K562 (cell line): ENCODE data around the gene SND1. TPM values are rescaled to one million over a fixed set of nuclear protein-coding genes. Genes with fewer than 3 reads are reported as not detected.

Experiments used
- ATAC-seq: fragments of 200-7000 bp; cut with Tn5 transposase; 3 replicates; pipeline ENCODE4 v1.9.1; 2020; ENCODE audit warnings: moderate library complexity
- BruUV-seq: library from RNA; stranded (reverse); fragments of 400-500 nt; replicated peaks from 2 replicates; lab custom pipeline; 2021; lab: Mats Ljungman, UMichigan
- CTCF ChIA-PET: fragments of 300-600 bp; formaldehyde crosslinking; extraction: SDS; loops from one replicate; lab custom pipeline; 2021; ENCODE audit warnings: low intra/inter-chr PET ratio; lab: Yijun Ruan, JAX
- POLR2A ChIA-PET: fragments of 300-600, 350-650 bp; sonication (Branson Sonifier 250); formaldehyde crosslinking; extraction: SDS; loops from one replicate; lab custom pipeline; 2021; ENCODE audit warnings: antibody characterized with exemption, inconsistent platforms; lab: Yijun Ruan, JAX
- DNase-seq, 4 experiments: peaks; one replicate each; pipeline versions ENCODE4 v3.0.0 to v3.0.0-alpha.2; 2011 to 2018; ENCODE audit warnings: low spot score in 3 of 4, mixed read lengths in 3 of 4; ENCODE audit errors: extremely low read depth in 1 of 4
- FAIRE-seq: peaks from 2 replicates; lab custom pipeline; 2011; peaks lifted over from hg19 to GRCh38; lab: Jason Lieb, UNC
- H2AFZ ChIP-seq: 2 replicates; pipeline ENCODE4 v1.6.0; 2011; ENCODE audit warnings: low read depth, low read length, control low read depth, inconsistent platforms
- H3K27ac ChIP-seq: fragments of 200-600 bp; 3 replicates; pipeline ENCODE4 v1.8.0; 2011; ENCODE audit warnings: low read depth, mild to moderate bottlenecking, control low read depth, inconsistent platforms, low read length, moderate library complexity, mixed read lengths; ENCODE audit errors: extremely low read depth
- H3K27me3 ChIP-seq, 2 experiments: fragments of 300-600 bp in 1 of 2; 2 replicates in 1 of 2; 3 replicates in 1 of 2; pipeline versions ENCODE4 v1.6.0 to v1.8.0; 2011; ENCODE audit warnings: inconsistent platforms in 2 of 2, low read length in 2 of 2, mild to moderate bottlenecking in 1 of 2, mixed read lengths in 1 of 2, moderate library complexity in 1 of 2; ENCODE audit not compliant: control insufficient read depth in 2 of 2, insufficient read depth in 2 of 2
- H3K36me3 ChIP-seq: fragments of 300-600 bp; 3 replicates; pipeline ENCODE4 v1.8.0; 2011; ENCODE audit warnings: mild to moderate bottlenecking, low read length, inconsistent platforms; ENCODE audit not compliant: control insufficient read depth, insufficient read depth
- H3K4me1 ChIP-seq, 2 experiments: fragments of 200-600 bp in 1 of 2; replicated peaks in 1 of 2; 2 replicates in 1 of 2; 3 replicates in 1 of 2; pipeline versions ENCODE4 v1.5.1 to v1.8.0; 2011; ENCODE audit warnings: inconsistent platforms in 2 of 2, low read length in 2 of 2, mild to moderate bottlenecking in 1 of 2, mixed read lengths in 1 of 2, moderate library complexity in 1 of 2; ENCODE audit not compliant: control insufficient read depth in 2 of 2, insufficient read depth in 2 of 2
- H3K4me2 ChIP-seq: 2 replicates; pipeline ENCODE4 v1.6.1; 2011; ENCODE audit warnings: low read length, control low read depth, inconsistent platforms, mixed read lengths; ENCODE audit not compliant: insufficient read depth
- H3K4me3 ChIP-seq: fragments of 200-600 bp; sonication (generic), shearing (Covaris generic); 2 replicates; pipeline ENCODE4 v1.5.1; 2016; ENCODE audit warnings: control low read depth, inconsistent platforms
- H3K79me2 ChIP-seq: fragments of 200-600 bp; 3 replicates; pipeline ENCODE4 v1.8.0; 2011; ENCODE audit warnings: low read length, inconsistent platforms; ENCODE audit not compliant: control insufficient read depth, insufficient read depth
- H3K9ac ChIP-seq, 2 experiments: 2 replicates each; pipeline versions ENCODE4 v1.6.0 to v1.6.1; 2011; ENCODE audit warnings: low read depth in 2 of 2, low read length in 2 of 2, control low read depth in 1 of 2, inconsistent platforms in 1 of 2, mild to moderate bottlenecking in 1 of 2, mixed read lengths in 1 of 2; ENCODE audit not compliant: insufficient read depth in 1 of 2
- H3K9me1 ChIP-seq: one replicate; pipeline ENCODE4 v1.6.0; 2011; ENCODE audit warnings: inconsistent platforms, mild to moderate bottlenecking, low read length, moderate library complexity; ENCODE audit not compliant: control insufficient read depth, insufficient read depth
- H3K9me3 ChIP-seq: replicated peaks from 2 replicates; pipeline ENCODE4 v1.5.1; 2011; ENCODE audit warnings: low read depth, low read length, inconsistent platforms; ENCODE audit not compliant: control insufficient read depth, insufficient read depth
- H4K20me1 ChIP-seq: replicated peaks from 2 replicates; pipeline ENCODE4 v1.6.1; 2011; ENCODE audit warnings: low read length, inconsistent platforms, mixed read lengths; ENCODE audit not compliant: control insufficient read depth, insufficient read depth
- ELF1 ChIP-seq: fragments of 200-800 bp; sonication (Bioruptor generic); IDR thresholded peaks from 2 replicates; pipeline ENCODE4 v1.6.1; 2016; ENCODE audit warnings: missing genetic modification characterization, missing compliant biosample characterization
- KAT7 ChIP-seq: sonication (generic); formaldehyde crosslinking; IDR thresholded peaks from 2 replicates; pipeline ENCODE4 v1.8.0; 2022; ENCODE audit warnings: missing genetic modification reagents, mild to moderate bottlenecking, borderline replicate concordance
- MAFG ChIP-seq: fragments of 450-650 bp; conservative IDR thresholded peaks from 2 replicates; pipeline ENCODE4 v1.6.1; 2016; ENCODE audit warnings: missing genetic modification characterization, missing compliant biosample characterization
- NCOA2 ChIP-seq, 2 experiments: fragments of 450-650 bp; IDR thresholded peaks; 2 replicates each; pipeline ENCODE4 v1.6.1; 2018; ENCODE audit warnings: mild to moderate bottlenecking in 2 of 2, moderate library complexity in 1 of 2; ENCODE audit not compliant: partially characterized antibody in 2 of 2
- PTRF ChIP-seq: fragments of 450-650 bp; IDR thresholded peaks from 2 replicates; pipeline ENCODE4 v1.6.1; 2016; ENCODE audit warnings: mild to moderate bottlenecking, missing genetic modification characterization, missing compliant biosample characterization
- RAD21 ChIP-seq, 2 experiments: fragments of 250-450 bp in 1 of 2; fragments of 450-650 bp in 1 of 2; sonication (Bioruptor Pico) in 1 of 2; formaldehyde crosslinking in 1 of 2; IDR thresholded peaks in 1 of 2; conservative IDR thresholded peaks in 1 of 2; 2 replicates each; pipeline versions ENCODE4 v1.4.0 to v1.8.0; 2020 to 2022; ENCODE audit warnings: mild to moderate bottlenecking in 2 of 2, moderate library complexity in 1 of 2
- TAF1 ChIP-seq: IDR thresholded peaks from 2 replicates; pipeline ENCODE4 v1.6.1; 2011; ENCODE audit warnings: mild to moderate bottlenecking, low read length, moderate library complexity; ENCODE audit not compliant: insufficient read depth, control insufficient read depth, severe bottlenecking; ENCODE audit errors: extremely low read depth
- ZNF384 ChIP-seq: IDR thresholded peaks from 2 replicates; pipeline ENCODE4 v1.6.1; 2012; ENCODE audit warnings: low read depth, low read length, improper control_type of control experiment
- WGBS: fragments of 100-300 bp; shearing (Covaris generic); methylation state at CpG from one replicate; pipeline ENCODE4 v1.1.6; 2016; ENCODE audit warnings: low coverage, mixed read lengths; ENCODE audit not compliant: insufficient coverage; ENCODE audit errors: missing lambda C conversion rate; 5-methylcytosine and 5-hydroxymethylcytosine counted together
- in situ Hi-C: fragments of 300-500 bp; cut with MboI; formaldehyde crosslinking; loops from 4 replicates; pipeline ENCODE4 v1.15.0; 2018; ENCODE audit warnings: inconsistent platforms, mixed read lengths
- intact Hi-C: fragments of 100-400 bp; cut with micrococcal nuclease; formaldehyde crosslinking; loops from 2 replicates; pipeline ENCODE4 v1.14.2; 2022
- polyA plus RNA-seq, 8 experiments: library from polyadenylated mRNA; depleted of rRNA in 4 of 8; stranded (reverse) in 5 of 8; unstranded in 3 of 8; fragments of >200 nt; fragmentation: Nextera tagmentation in 2 of 8; fragmentation: Illumina TruSeq in 1 of 8; extraction: Ambion mirVana in 2 of 8; extraction: Trizol in 1 of 8; gene quantifications; 2 replicates each; pipeline versions ENCODE4 v1.2.1 to v1.2.3, GENCODE V29; 2011 to 2014; ENCODE audit warnings: inconsistent platforms in 1 of 8, missing spikeins in 1 of 8
- total RNA-seq, 7 experiments: library from RNA; depleted of rRNA in 6 of 7; stranded (reverse); fragments of >200 nt in 6 of 7; fragmentation: Illumina TruSeq in 2 of 7; extraction: Trizol in 2 of 7; gene quantifications; 2 replicates each; pipeline versions ENCODE4 v1.2.1 to v1.2.3, GENCODE V29; 2011 to 2021; ENCODE audit warnings: low replicate concordance in 1 of 7
- TF ChIP-seq, protein P1 (sequence below): fragments of 450-650 bp; IDR thresholded peaks from 2 replicates; pipeline ENCODE4 v1.6.1; 2016; ENCODE audit warnings: mild to moderate bottlenecking, moderate library complexity

Gene SND1
- total and polyA plus RNA-seq, 9 of the 15 experiments (the other 6 are each of a cell fraction or from before 2014, with no cell fraction given) = 46.5 to 307 (median 191) TPM

- Histone ChIP-seq H2AFZ (no peak overlapping the region), H3K9ac (no peak overlapping the region), H3K36me3 (peaks cover 17% of the 10 kb centered on the region; the same call in 2 of the 3 replicates), H3K9me3 (no peaks in the 10 kb centered on the region), H3K27ac (no peak overlapping the region), H3K4me1 (peaks cover 8 to 9% of the 10 kb centered on the region in 2 experiments; a peak in 4 of 5 replicates), H3K27me3 (no peaks in the 10 kb centered on the region), H3K9me1 (no peaks in the 10 kb centered on the region), H3K4me2 (no peak overlapping the region), H3K79me2 (peaks cover 88% of the 10 kb centered on the region), H3K4me3 (no peak overlapping the region), H4K20me1 (peaks cover 27% of the 10 kb centered on the region)
- DNase-seq (peak; percentile 57 to 77 (median 60)), FAIRE-seq (peak; percentile 55), ATAC-seq (peak; percentile 88)
- intact Hi-C loops (no loop called here), in situ Hi-C loops (no loop called here)
- WGBS = 86% methylated on average over 5 of the region's 5 CpGs
- no TSS peak for BruUV-seq
- CTCF ChIA-PET = no interaction called here
- POLR2A ChIA-PET = interaction anchor here (0.6 to 2.0 kb wide), 6 partner anchors 12 to 281 kb away, joined by 3 to 6 read pairs (median 4); no protein-coding TSS in a partner anchor
- no peak for TF ChIP-seq TAF1
- TF ChIP-seq PTRF (tag) = no peak
- no peak for TF ChIP-seq ZNF384
- TF ChIP-seq, protein P1, sequence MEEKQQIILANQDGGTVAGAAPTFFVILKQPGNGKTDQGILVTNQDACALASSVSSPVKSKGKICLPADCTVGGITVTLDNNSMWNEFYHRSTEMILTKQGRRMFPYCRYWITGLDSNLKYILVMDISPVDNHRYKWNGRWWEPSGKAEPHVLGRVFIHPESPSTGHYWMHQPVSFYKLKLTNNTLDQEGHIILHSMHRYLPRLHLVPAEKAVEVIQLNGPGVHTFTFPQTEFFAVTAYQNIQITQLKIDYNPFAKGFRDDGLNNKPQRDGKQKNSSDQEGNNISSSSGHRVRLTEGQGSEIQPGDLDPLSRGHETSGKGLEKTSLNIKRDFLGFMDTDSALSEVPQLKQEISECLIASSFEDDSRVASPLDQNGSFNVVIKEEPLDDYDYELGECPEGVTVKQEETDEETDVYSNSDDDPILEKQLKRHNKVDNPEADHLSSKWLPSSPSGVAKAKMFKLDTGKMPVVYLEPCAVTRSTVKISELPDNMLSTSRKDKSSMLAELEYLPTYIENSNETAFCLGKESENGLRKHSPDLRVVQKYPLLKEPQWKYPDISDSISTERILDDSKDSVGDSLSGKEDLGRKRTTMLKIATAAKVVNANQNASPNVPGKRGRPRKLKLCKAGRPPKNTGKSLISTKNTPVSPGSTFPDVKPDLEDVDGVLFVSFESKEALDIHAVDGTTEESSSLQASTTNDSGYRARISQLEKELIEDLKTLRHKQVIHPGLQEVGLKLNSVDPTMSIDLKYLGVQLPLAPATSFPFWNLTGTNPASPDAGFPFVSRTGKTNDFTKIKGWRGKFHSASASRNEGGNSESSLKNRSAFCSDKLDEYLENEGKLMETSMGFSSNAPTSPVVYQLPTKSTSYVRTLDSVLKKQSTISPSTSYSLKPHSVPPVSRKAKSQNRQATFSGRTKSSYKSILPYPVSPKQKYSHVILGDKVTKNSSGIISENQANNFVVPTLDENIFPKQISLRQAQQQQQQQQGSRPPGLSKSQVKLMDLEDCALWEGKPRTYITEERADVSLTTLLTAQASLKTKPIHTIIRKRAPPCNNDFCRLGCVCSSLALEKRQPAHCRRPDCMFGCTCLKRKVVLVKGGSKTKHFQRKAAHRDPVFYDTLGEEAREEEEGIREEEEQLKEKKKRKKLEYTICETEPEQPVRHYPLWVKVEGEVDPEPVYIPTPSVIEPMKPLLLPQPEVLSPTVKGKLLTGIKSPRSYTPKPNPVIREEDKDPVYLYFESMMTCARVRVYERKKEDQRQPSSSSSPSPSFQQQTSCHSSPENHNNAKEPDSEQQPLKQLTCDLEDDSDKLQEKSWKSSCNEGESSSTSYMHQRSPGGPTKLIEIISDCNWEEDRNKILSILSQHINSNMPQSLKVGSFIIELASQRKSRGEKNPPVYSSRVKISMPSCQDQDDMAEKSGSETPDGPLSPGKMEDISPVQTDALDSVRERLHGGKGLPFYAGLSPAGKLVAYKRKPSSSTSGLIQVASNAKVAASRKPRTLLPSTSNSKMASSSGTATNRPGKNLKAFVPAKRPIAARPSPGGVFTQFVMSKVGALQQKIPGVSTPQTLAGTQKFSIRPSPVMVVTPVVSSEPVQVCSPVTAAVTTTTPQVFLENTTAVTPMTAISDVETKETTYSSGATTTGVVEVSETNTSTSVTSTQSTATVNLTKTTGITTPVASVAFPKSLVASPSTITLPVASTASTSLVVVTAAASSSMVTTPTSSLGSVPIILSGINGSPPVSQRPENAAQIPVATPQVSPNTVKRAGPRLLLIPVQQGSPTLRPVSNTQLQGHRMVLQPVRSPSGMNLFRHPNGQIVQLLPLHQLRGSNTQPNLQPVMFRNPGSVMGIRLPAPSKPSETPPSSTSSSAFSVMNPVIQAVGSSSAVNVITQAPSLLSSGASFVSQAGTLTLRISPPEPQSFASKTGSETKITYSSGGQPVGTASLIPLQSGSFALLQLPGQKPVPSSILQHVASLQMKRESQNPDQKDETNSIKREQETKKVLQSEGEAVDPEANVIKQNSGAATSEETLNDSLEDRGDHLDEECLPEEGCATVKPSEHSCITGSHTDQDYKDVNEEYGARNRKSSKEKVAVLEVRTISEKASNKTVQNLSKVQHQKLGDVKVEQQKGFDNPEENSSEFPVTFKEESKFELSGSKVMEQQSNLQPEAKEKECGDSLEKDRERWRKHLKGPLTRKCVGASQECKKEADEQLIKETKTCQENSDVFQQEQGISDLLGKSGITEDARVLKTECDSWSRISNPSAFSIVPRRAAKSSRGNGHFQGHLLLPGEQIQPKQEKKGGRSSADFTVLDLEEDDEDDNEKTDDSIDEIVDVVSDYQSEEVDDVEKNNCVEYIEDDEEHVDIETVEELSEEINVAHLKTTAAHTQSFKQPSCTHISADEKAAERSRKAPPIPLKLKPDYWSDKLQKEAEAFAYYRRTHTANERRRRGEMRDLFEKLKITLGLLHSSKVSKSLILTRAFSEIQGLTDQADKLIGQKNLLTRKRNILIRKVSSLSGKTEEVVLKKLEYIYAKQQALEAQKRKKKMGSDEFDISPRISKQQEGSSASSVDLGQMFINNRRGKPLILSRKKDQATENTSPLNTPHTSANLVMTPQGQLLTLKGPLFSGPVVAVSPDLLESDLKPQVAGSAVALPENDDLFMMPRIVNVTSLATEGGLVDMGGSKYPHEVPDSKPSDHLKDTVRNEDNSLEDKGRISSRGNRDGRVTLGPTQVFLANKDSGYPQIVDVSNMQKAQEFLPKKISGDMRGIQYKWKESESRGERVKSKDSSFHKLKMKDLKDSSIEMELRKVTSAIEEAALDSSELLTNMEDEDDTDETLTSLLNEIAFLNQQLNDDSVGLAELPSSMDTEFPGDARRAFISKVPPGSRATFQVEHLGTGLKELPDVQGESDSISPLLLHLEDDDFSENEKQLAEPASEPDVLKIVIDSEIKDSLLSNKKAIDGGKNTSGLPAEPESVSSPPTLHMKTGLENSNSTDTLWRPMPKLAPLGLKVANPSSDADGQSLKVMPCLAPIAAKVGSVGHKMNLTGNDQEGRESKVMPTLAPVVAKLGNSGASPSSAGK = no peak
- TF ChIP-seq MAFG (tag) = no peak
- TF ChIP-seq ELF1 (tag) = no peak
- no peak for TF ChIP-seq KAT7 (CRISPR knock-in tag)
- peak; percentile 17 to 61; a peak in 2 of 4 replicates for TF ChIP-seq RAD21 (CRISPR knock-in tag; conservative IDR thresholded peaks at IDR 0.05 in 1 of 2, IDR thresholded peaks at IDR 0.05 in 1 of 2)
- no peak for TF ChIP-seq NCOA2 (IDR thresholded peaks at IDR 0.05; ENCODE audit: partially characterized antibody in 2 of 2)
These were observed 140.7 kb downstream of the SND1 start for GRCh38 chr7:127792528-127793342.
